Muscle layer of duodenum (tissue), 2 donors: ENCODE results near the gene GABRG3.
"Not testable (repeated sequence)": the region's sequence is repeated elsewhere in the genome, so short reads cannot be mapped to it uniquely, and the experiment has no call there.

Experiments
- H3K27ac ChIP-seq: one replicate; pipeline ENCODE4 v1.7.0; 2013; ENCODE audit warnings: mild to moderate bottlenecking, low read length
- H3K27me3 ChIP-seq: one replicate; pipeline ENCODE4 v1.7.0; 2013; ENCODE audit warnings: low read depth, mild to moderate bottlenecking, control low read depth, low read length
- H3K36me3 ChIP-seq, 2 donors: one replicate each; pipeline ENCODE4 v1.7.0; 2013; ENCODE audit warnings: low read length in 2 of 2, control low read depth in 1 of 2, mild to moderate bottlenecking in 1 of 2; ENCODE audit not compliant: insufficient read depth in 2 of 2, control insufficient read depth in 1 of 2
- H3K4me1 ChIP-seq, 2 donors: one replicate each; pipeline ENCODE4 v1.7.0; 2013; ENCODE audit warnings: low read length in 2 of 2, mild to moderate bottlenecking in 2 of 2, control low read depth in 1 of 2, moderate library complexity in 1 of 2; ENCODE audit not compliant: insufficient read depth in 2 of 2, control insufficient read depth in 1 of 2
- H3K4me3 ChIP-seq, 2 donors: one replicate each; pipeline ENCODE4 v1.7.0; 2013; ENCODE audit warnings: low read length in 2 of 2, low read depth in 1 of 2, mild to moderate bottlenecking in 1 of 2
- H3K9me3 ChIP-seq, 2 donors: one replicate each; pipeline ENCODE4 v1.7.0; 2013; ENCODE audit warnings: low read length in 2 of 2, control low read depth in 1 of 2, mild to moderate bottlenecking in 1 of 2; ENCODE audit not compliant: control insufficient read depth in 1 of 2
- donor health status: healthy.

Gene GABRG3

GRCh38 chr15:27339138-27339537 is 368.2 kb downstream of the GABRG3 start:
- no peaks in the 10 kb centered on the region for H3K4me1 ChIP-seq
- H3K27ac ChIP-seq = no peak overlapping the region
- no peaks in the 10 kb centered on the region for H3K9me3 ChIP-seq
- no peaks in the 10 kb centered on the region for H3K36me3 ChIP-seq
- H3K27me3 ChIP-seq = no peaks in the 10 kb centered on the region
- no peak overlapping the region for H3K4me3 ChIP-seq

- Histone ChIP-seq H3K27me3 (no peaks in the 10 kb centered on the region), H3K9me3 (no peaks in the 10 kb centered on the region), H3K4me1 (no peaks in the 10 kb centered on the region), H3K36me3 (no peaks in the 10 kb centered on the region), H3K27ac (no peak overlapping the region), H3K4me3 (no peak overlapping the region)
Measured at GRCh38 chr15:27341780-27342343, 370.9 kb downstream of the GABRG3 start.

- H3K36me3 ChIP-seq = no peaks in the 10 kb centered on the region
- H3K4me1 ChIP-seq = no peaks in the 10 kb centered on the region
- H3K9me3 ChIP-seq = no peaks in the 10 kb centered on the region
Measured at GRCh38 chr15:27342991-27343390, 372.0 kb downstream of the GABRG3 start.

GRCh38 chr15:27352136-27352535 is 381.2 kb downstream of the GABRG3 start:
- Histone ChIP-seq H3K36me3 (no peaks in the 10 kb centered on the region), H3K4me1 (no peaks in the 10 kb centered on the region), H3K4me3 (no peak overlapping the region), H3K27me3 (no peaks in the 10 kb centered on the region), H3K9me3 (no peaks in the 10 kb centered on the region), H3K27ac (no peak overlapping the region)

More at GRCh38 chr15:27342991-27343390, 372.0 kb downstream of the GABRG3 start:
- no peak overlapping the region for H3K27ac ChIP-seq
- no peak overlapping the region for H3K4me3 ChIP-seq
- H3K27me3 ChIP-seq = no peaks in the 10 kb centered on the region

DNA sequence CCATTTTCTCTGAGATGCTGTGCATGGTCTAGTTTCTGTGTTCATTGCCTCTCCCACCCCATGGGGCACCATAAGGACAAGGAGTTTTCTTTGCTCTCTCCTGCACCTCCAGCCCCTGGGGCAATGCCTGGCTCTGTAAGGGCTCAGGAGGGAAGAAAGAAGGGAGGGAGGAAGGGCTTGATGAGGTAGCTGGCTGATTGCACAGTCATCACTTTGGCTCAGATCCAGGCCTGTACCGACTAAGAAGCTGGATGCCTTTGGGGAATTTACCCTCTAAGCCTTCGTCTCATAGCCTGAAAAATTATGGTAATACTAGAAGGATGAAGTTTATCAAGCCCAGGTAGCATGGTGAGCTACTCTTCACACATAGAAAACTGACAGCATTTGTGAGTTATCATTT is 382.9 kb downstream of the GABRG3 start:
- H3K4me1 ChIP-seq = no peaks in the 10 kb centered on the region
- no peak overlapping the region for H3K4me3 ChIP-seq
- H3K27ac ChIP-seq = no peak overlapping the region

GRCh38 chr15:27358751-27359434 is 387.9 kb downstream of the GABRG3 start:
- H3K4me1 ChIP-seq = no peaks in the 10 kb centered on the region
- H3K9me3 ChIP-seq = no peaks in the 10 kb centered on the region
- no peaks in the 10 kb centered on the region for H3K36me3 ChIP-seq
- no peaks in the 10 kb centered on the region for H3K27me3 ChIP-seq
- no peak overlapping the region for H3K27ac ChIP-seq
- H3K4me3 ChIP-seq = peak overlapping the region in 1 of 2 donors; percentile 2

More for the DNA sequence above, 382.9 kb downstream of the GABRG3 start:
- Histone ChIP-seq H3K9me3 (no peaks in the 10 kb centered on the region), H3K36me3 (no peaks in the 10 kb centered on the region), H3K27me3 (no peaks in the 10 kb centered on the region)

GRCh38 chr15:27359586-27359985 is 388.6 kb downstream of the GABRG3 start:
- no peak overlapping the region for H3K4me3 ChIP-seq
- H3K27ac ChIP-seq = no peak overlapping the region
- H3K4me1 ChIP-seq = no peaks in the 10 kb centered on the region
- no peaks in the 10 kb centered on the region for H3K36me3 ChIP-seq
- H3K9me3 ChIP-seq = no peaks in the 10 kb centered on the region
- no peaks in the 10 kb centered on the region for H3K27me3 ChIP-seq

GRCh38 chr15:27360316-27360715 is 389.3 kb downstream of the GABRG3 start:
- Histone ChIP-seq H3K27ac (no peak overlapping the region), H3K4me3 (no peak overlapping the region), H3K9me3 (no peaks in the 10 kb centered on the region), H3K36me3 (no peaks in the 10 kb centered on the region), H3K4me1 (no peaks in the 10 kb centered on the region), H3K27me3 (no peaks in the 10 kb centered on the region)

GRCh38 chr15:27361438-27361837 is 390.5 kb downstream of the GABRG3 start:
- no peaks in the 10 kb centered on the region for H3K9me3 ChIP-seq
- no peaks in the 10 kb centered on the region for H3K36me3 ChIP-seq
- no peak overlapping the region for H3K4me3 ChIP-seq
- no peaks in the 10 kb centered on the region for H3K4me1 ChIP-seq
- H3K27me3 ChIP-seq = no peaks in the 10 kb centered on the region
- no peak overlapping the region for H3K27ac ChIP-seq

GRCh38 chr15:27365456-27365855 is 394.5 kb downstream of the GABRG3 start:
- no peak overlapping the region for H3K4me3 ChIP-seq
- H3K36me3 ChIP-seq = no peaks in the 10 kb centered on the region
- no peaks in the 10 kb centered on the region for H3K27me3 ChIP-seq
- H3K27ac ChIP-seq = no peak overlapping the region
- H3K4me1 ChIP-seq = no peaks in the 10 kb centered on the region
- no peaks in the 10 kb centered on the region for H3K9me3 ChIP-seq

DNA sequence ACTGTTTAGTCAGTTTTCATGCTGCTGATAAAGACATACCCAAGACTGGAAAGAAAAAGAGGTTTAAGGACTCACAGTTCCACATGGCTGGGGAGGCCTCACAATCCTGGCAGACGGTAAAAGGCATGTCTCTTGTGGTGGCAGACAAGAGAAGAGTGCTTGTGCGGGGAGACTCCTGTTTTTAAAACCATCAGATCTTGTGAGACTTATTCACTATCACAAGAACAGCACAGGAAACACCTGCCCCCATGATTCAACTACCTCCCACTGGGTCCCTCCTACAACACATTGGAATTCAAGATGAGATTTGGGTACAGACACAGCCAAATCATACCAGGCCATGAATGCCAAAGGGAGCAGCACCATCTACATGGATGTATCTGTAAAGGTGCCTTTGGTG is 406.4 kb downstream of the GABRG3 start:
- H3K9me3 ChIP-seq, H3K36me3 ChIP-seq, H3K4me1 ChIP-seq, H3K27me3 ChIP-seq, H3K4me3 ChIP-seq, H3K27ac ChIP-seq: not testable (repeated sequence)
